Stimulated activated CD8-positive, alpha-beta memory T cell treated with anti-CD3 and anti-CD28 coated beads, Interleukin-15, amount 100 ng/mL, for 1 hour (primary cell): ENCODE data around the gene MRGPRF.

Experiments used
- DNase-seq: peaks from one replicate; pipeline ENCODE4 v3.0.0-alpha.2; 2020; ENCODE audit warnings: low read depth

Gene MRGPRF

DNA sequence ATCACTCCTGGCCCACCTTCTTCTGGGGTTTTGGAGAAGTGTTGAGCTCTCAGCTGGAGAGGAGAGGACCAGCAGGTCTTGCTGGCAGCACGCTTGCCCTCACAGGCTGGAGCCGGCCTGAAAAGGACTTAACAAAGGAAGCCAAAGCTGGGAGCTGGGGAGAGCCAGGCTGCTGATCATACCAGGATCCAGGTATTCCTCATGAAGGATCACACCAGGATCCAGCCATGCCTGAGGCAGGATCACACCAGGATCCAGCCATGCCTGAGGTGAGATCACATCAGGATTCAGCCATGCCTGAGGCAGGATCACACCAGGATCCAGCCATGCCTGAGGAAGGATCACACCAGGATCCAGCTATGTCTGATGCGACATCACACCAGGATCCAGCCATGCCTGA lies 49.3 kb downstream of the MRGPRF start:
- DNase-seq: no peak

DNA sequence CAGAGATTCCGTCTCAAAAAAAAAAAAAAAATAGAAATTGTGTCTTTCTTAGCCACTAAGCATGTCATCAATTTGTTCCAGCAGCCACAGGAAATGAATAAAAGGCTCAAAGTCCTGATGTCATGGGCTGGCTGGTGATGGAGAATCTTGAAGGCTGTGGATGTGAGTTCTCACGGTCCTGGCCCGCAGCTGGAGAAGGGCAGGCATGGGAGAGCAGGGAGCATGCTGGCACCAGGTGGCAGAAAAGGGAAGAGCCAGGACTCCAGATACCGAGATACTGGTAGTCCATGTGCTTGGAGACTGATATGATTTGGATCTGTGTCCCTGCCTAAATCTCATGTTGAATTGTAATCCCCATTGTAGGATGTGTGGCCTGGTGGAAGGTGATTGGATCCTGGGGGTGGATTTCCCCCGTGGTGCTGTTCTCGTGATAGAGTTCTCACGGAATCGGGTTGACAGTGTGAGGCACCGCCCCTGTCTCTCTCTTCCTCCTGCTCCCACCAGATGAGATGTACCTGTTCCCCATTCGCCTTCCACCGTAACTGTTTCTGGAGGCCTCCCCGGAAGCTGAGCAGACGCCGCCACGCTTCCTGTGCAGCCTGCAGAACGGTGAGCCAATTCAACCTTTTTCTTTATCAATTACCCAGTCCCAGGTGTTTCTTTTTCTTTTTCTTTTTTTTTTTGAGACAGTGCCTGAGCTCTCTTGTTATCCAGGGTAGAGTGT lies 50.4 kb downstream of the MRGPRF start:
- no peak for DNase-seq

DNA sequence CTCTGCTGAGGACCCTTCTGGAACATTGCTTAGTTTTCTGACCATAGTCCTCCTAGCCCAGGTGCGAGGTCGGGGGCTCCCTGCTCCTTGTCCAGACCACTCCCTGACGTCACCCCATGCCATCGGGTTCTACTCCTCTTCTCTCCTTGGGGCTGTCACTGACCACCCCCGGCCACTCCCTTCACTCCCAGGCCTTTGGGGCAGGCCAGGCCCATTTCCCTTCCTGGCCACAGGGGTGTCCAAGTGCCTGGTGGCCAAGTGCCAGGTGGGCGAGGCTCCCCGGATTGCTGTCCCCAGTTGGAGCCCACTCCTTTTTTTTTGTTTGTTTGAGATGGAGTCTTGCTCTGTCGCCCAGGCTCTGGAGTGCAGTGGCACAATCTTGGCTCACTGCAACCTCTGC lies 51.8 kb downstream of the MRGPRF start:
- DNase-seq: no peak

DNA sequence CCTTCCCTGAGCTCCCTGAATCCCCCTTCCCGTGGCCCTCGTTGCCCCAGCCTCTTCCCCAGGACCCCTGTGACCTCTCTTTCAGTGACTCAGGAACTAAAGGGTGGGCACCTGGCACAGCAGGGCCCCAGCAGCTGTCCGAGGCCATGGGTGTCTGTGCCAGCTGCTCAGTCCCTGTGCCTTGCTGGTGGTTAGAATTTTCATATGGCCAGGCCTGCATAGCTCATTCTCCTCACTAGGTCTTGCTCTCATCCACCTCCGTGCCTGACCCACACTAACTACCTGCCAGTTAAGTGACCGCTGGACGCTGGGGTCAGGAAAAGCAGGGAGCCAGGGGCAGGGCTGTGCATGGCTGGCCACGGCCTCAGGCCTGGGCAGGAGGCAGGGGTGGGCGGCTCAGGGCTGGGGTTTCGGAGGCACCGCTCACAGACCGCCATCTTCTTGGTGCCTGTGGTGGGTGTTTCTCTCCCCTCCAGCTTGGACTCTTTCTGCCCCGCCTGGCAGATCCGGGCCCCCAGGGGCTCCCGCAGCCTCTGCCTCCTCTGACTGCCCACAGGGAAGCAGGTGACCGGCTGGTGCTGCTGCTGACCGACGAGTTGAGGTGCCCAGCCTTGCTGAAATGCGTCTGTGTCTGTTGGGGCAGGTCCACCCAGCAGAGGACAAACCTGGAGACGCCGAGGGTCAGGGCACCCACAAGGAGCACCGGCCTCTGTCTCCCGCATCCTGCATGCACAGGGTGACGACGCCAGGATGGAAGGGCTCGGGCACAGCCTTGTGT lies 52.6 kb downstream of the MRGPRF start:
- DNase-seq: no peak

DNA sequence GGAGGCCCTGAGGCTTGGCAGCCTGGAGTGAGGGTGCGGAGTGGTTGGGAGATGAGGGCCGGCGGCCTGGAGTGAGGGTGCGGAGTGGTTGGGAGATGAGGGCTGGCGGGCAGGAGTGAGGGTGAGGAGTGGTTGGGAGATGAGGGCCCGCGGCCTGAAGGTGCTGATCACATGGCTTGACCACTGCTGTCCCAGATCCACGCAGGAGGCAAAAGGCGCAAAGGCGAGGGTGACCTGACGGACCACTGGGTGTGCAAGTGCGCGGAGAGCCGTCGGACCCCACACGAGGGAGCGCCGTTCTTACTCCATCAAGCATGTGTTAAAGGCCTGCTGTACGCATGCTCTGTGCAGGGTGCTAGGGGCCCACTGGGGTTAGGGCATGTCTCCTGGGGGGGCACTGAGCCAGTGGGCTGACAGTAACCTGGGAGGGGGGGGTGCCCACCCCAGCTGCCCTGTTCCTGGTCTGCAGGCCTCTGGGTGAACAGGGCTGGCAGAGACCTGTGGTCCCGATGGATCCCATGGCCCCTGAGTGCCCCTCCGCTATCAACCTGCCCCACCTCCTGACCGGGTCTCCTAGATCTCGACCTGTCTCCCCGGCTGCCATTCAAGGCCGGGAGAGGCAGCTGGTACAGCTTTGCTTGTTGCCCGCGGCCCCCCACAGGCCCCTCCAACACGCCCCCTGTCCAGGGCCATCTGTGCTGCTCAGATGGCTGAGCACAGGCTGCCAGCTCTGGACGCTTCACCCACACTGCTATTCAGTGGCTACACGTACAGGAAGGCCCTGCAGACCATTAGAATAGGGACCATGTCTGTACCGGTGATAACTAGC lies 53.4 kb downstream of the MRGPRF start:
- DNase-seq: no peak

DNA sequence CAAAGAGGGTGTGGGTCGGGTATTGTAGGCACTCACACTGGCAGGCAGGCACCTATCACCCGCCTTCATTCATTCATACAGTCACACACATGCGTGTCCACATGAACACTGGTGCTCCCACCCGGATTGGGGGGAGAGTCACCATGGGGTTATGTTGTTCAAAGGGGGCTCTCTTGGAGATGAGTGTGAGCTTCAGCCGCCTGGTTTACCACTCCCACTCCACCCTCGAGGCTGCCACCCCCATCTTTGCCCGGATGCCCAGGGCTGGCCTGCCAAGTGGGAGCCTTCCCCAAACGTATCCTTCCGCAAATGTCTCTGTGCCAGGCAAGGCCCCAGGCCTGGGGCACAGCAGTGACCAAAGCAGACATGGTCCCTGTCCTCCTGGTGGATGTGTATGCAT lies 54.8 kb downstream of the MRGPRF start:
- DNase-seq: no peak

DNA sequence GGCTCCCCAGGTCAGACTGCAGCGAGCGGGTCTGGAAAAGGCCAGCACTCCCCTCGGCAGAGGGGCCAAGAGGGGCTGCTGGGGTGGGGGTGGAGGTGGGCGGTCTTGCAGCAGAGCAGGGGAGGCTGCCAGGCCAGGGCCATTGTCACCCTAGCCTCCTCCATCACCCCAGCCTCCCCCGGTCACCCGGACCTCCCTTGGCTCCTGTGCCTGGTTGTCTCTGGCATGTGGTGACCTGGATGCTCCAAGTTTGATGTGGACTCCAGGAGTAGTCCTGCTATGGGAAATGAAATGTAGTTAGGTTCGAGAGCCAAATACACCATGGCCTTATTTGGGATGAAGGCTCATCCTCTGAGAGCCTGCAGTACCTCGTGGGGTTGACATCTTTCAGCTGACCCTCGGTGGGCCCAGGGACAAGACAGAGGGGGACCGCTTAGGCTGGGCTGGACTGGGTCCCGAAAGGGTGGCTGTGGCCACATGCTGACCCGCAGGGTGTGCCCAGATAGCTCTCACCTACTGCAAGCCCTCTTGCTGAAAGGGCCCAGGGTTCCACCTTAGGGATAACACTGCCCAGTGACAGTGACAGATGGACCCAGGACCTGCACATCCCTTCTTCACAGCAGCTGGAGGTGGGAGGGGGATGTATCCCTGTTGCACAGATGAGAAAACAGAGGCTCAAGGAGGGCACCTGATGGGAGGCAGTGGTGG lies 56.3 kb downstream of the MRGPRF start:
- no peak for DNase-seq

DNA sequence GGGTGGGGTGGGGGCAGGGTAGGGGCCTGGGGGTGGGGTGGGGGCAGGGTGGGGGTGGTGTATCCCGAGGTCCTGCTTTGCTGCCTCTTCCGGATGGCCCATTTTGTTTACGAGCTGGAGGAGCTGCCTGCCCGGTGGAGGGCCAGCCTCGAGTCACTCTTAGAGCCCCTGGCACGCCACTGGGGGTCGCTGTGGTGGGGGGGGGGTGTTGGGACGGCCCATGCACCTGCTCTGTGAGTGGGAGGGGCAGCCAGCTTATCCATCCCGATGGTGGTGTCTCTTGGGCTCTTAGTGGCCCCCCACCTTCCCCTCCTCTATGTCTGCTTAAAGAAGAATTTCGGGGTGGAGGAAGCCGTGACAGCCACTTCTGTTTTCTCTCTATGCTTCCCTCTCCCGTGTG lies 56.9 kb downstream of the MRGPRF start:
- DNase-seq: no peak

DNA sequence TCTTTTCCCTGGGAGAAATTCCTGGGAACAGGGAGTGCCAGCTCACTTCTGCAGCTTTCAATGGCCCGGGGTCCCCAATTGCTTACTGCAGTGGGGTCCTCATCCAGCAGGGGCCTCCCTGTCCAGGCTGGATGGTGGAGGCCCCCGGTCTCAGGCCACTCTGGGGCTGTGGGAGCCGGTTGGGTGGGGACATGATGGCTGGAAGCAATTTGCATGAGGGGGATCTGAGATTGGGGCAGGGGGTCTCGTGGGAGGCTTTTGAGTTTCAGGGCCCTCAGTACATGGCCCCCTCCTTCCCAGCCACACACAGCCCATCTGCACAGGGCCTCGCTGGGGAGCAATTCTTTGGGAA lies 57.5 kb downstream of the MRGPRF start:
- no peak for DNase-seq

DNA sequence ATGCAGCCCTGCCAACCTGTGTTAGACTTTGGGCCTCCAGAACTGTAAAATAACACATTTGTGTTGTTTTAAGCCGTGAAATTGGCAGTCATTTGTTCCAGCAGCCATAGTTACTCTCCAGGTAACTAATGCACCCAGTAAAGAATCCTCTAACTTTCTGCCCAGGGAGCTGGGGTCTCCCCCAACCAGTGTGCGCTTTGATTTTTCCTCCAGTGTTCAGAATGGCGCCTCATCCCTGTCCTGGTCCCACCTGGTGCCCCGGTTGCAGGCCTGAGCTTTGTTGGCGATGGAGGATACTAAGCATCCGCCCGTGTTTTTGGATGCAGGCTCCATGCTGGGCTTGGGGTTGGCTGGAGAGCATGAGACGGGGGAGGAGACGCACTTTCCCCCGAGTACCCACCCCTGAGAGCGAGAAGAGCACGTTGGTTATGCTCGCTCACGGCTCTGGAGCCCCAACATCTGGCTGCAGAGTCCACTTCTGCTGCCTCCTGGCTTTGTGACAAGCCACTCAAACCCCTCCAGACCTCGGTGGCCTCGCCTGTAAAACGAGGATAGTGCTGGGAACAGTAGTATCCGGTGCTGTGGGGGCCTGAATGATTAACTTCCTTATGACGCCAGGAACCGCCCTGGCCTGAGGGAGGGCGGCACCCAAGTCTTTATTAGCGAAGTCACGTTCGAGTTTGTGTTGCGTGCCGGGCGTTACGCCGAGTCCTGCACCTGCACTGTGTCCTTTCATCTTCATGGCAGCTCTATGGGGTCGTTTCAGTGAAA lies 58.0 kb downstream of the MRGPRF start:
- no peak for DNase-seq
